RWPE2 (cell line): ENCODE results near the gene JAK3.

Source experiments
- ATAC-seq: fragments of 200-7000 bp; cut with Tn5 transposase; 3 replicates; pipeline ENCODE4 v1.9.1; 2021; ENCODE audit warnings: low read depth
- DNase-seq: peaks from one replicate; pipeline ENCODE4 v3.0.0-alpha.2; 2020; ENCODE audit warnings: low spot score
- H3K27ac ChIP-seq: fragments of 450-650 bp; 2 replicates; pipeline ENCODE4 v1.5.1; 2017; ENCODE audit warnings: mild to moderate bottlenecking; ENCODE audit not compliant: poor library complexity, severe bottlenecking
- H3K27me3 ChIP-seq: fragments of 250-450 bp; sonication (Bioruptor Pico); 2 replicates; pipeline ENCODE4 v1.5.1; 2021; ENCODE audit warnings: mild to moderate bottlenecking, moderate library complexity; ENCODE audit not compliant: insufficient read depth, poor library complexity, severe bottlenecking
- H3K36me3 ChIP-seq: fragments of 250-450 bp; sonication (Bioruptor Pico); 2 replicates; pipeline ENCODE4 v1.5.1; 2020; ENCODE audit warnings: low read depth, mild to moderate bottlenecking, moderate library complexity
- H3K4me1 ChIP-seq: fragments of 250-450 bp; sonication (Bioruptor Pico); 2 replicates; pipeline ENCODE4 v1.5.1; 2021; ENCODE audit warnings: mild to moderate bottlenecking, moderate library complexity; ENCODE audit not compliant: insufficient read depth, poor library complexity, severe bottlenecking
- H3K4me3 ChIP-seq: fragments of 250-450 bp; sonication (Bioruptor Pico); 2 replicates; pipeline ENCODE4 v1.5.1; 2021; ENCODE audit warnings: mild to moderate bottlenecking, moderate library complexity; ENCODE audit not compliant: severe bottlenecking
- H3K9me3 ChIP-seq: fragments of 250-450 bp; sonication (Bioruptor Pico); 2 replicates; pipeline ENCODE4 v1.5.1; 2021; ENCODE audit warnings: mild to moderate bottlenecking, moderate library complexity; ENCODE audit not compliant: severe bottlenecking
- TF ChIP-seq, protein P1 (sequence below): fragments of 450-650 bp; IDR thresholded peaks from one replicate; pipeline ENCODE4 v1.5.1; 2017; ENCODE audit warnings: mild to moderate bottlenecking, moderate library complexity; ENCODE audit not compliant: poor library complexity, severe bottlenecking

JAK3 gene

DNA sequence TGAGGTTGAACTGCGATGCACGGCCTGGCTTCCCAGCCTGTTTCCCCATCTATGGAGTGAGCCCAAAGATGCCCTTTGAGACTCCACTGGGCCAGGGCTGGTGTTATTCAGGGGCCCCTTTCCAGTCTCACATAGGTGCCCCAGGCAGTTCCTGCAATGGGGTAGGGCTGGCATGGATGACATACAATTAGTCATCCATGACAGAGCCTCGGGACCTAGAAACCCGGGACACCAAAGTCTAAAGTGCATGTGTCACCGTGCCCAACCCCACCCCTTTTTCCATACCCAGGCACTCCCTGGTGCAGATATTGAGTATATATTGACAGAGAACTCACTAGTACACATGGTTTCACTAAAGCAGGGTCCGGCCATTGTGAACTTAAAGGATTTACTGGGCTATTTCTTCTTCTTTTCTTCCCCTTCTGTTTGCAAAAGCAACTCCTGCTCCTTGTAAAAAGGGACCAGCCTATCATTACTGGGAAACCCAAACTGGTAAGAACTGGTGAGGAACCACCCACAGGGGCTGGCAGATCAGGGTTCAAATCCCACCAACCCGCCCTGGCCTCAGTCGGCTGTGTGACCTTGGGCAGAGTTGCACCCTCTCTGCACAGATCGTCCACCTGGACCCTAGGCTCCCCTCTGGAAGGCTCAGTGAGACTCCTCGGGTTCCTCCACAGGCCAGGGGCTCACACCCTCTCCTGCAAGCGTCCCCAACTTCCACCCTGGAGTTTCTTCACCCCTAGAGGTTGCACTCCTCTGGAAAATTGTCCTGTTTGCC is 50.2 kb downstream of the JAK3 start:
- peak overlapping the region; percentile 85 for H3K27ac ChIP-seq
- H3K36me3 ChIP-seq: no peaks in the 10 kb centered on the region
- TF ChIP-seq, protein P1, sequence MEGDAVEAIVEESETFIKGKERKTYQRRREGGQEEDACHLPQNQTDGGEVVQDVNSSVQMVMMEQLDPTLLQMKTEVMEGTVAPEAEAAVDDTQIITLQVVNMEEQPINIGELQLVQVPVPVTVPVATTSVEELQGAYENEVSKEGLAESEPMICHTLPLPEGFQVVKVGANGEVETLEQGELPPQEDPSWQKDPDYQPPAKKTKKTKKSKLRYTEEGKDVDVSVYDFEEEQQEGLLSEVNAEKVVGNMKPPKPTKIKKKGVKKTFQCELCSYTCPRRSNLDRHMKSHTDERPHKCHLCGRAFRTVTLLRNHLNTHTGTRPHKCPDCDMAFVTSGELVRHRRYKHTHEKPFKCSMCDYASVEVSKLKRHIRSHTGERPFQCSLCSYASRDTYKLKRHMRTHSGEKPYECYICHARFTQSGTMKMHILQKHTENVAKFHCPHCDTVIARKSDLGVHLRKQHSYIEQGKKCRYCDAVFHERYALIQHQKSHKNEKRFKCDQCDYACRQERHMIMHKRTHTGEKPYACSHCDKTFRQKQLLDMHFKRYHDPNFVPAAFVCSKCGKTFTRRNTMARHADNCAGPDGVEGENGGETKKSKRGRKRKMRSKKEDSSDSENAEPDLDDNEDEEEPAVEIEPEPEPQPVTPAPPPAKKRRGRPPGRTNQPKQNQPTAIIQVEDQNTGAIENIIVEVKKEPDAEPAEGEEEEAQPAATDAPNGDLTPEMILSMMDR: no peak
- H3K27me3 ChIP-seq: no peaks in the 10 kb centered on the region
- peak; percentile 73 for ATAC-seq
- no peak overlapping the region for H3K4me3 ChIP-seq
- peak; percentile 85 for DNase-seq
- no peaks in the 10 kb centered on the region for H3K9me3 ChIP-seq
- H3K4me1 ChIP-seq: peaks cover 27% of the 10 kb centered on the region

DNA sequence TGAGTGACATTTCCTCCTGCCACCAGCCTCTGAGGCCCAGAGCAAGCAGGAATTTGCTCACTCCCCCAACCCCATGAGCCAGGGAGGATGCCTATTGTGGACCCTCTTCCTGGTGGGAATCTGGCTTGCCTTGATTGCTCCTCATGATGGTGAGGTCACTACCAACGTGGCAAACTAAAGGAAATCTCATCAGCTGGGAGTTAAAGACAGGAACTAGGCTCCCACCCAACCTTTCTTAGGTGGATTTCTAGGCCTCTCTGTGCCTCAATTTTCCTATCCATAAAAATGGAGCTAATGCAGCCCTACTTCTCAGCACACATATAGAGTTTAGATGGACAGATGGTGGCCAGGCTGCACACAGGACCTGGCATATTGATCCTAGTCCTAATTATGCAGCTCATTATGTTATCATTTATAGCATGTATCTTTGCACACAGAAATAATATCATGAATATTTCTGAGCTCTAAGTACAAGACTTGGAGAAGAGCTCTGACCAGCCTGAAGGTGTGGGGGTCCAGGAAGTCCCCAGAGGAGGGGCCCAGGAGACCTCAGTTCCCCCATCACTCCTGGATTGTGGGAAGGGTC is 50.9 kb downstream of the JAK3 start:
- TF ChIP-seq, protein P1: no peak
- no peak for ATAC-seq
- Histone ChIP-seq H3K36me3 (no peaks in the 10 kb centered on the region), H3K4me1 (peaks cover 27% of the 10 kb centered on the region), H3K27me3 (no peaks in the 10 kb centered on the region), H3K9me3 (no peaks in the 10 kb centered on the region), H3K27ac (peak overlapping the region; percentile 85), H3K4me3 (no peak overlapping the region)
- no peak for DNase-seq

DNA sequence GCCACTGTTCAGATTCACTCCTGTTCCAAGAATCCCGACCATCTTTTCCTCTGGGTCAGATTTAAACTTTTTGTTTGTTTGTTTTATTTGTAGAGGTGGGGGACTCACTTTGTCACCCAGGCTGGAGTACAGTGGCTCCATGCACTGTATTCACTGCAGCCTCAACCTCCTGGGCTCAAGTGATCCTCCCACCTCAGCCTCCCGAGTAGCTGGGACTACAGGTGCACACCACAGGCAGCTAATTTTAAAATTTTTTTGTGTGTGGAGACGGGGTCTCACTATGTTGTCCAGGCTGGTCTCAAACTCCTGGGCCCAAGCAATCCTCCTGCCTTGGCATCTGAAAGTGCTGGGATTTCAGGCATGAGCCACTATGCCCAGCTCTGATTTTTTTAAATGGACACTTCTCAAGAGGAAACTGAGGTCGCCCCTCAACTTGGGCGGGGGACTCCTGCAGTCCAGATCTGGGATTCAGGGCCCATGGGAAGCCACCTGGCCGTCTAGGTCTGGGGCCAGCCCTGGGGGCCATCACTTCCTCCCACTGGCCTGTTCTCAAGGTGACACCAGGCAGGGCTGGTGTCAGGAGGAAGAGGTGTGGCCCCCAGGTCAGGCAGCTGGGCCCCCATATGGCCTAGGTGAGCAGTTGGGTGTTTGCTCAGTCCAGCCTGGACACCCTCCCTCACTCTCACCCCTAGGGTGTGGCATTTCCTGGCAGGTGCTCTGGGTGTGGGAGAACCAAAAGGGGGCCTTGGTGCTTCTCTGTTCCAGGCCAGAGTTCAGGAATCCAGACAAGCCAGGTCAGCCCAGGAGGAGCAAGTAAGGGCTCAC is 51.6 kb downstream of the JAK3 start:
- Histone ChIP-seq H3K4me1 (peaks cover 27% of the 10 kb centered on the region), H3K27ac (peak overlapping the region; percentile 85), H3K4me3 (peak overlapping the region; percentile 58), H3K27me3 (no peaks in the 10 kb centered on the region), H3K9me3 (no peaks in the 10 kb centered on the region), H3K36me3 (no peaks in the 10 kb centered on the region)
- TF ChIP-seq, protein P1: no peak
- ATAC-seq (peak; percentile 49), DNase-seq (no peak)

DNA sequence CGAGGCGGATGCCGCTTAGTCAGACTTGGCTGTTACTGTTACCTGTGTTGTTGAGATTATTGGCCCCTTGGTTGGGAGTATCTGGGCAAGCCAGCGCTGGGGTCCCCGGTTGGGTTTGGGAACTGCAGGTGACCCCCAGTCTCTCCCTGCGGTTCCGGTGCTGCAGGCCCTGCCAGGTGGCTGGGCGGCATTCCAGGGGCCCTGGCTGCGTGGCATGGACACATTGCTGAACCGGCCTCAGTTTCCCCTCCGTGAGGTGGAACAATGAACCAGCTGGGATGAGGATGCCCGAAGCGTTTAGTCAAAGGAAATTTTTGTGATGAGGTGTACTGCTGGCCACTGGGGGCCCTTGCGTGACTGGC is 52.3 kb downstream of the JAK3 start:
- Histone ChIP-seq H3K27ac (peak overlapping the region; percentile 85), H3K36me3 (no peaks in the 10 kb centered on the region), H3K4me3 (peak overlapping the region; percentile 58), H3K9me3 (no peaks in the 10 kb centered on the region), H3K4me1 (peaks cover 31% of the 10 kb centered on the region), H3K27me3 (no peaks in the 10 kb centered on the region)
- TF ChIP-seq, protein P1: no peak
- ATAC-seq (no peak; the same call in 2 of the 3 replicates), DNase-seq (no peak)
